Coronary artery (tissue), 2 donors: ENCODE data around the gene PBXIP1.

Experiments used
- DNase-seq: peaks from one replicate; pipeline ENCODE4 v3.0.0-alpha.2; 2017; ENCODE audit warnings: low spot score
- H3K27ac ChIP-seq, 2 donors: fragments of 200-600 bp; sonication (generic); one replicate each; pipeline ENCODE4 v1.5.1; 2016 to 2019
- H3K4me3 ChIP-seq: fragments of 200-600 bp; sonication (generic); 2 replicates; pipeline ENCODE4 v1.5.1; 2016; ENCODE audit warnings: mild to moderate bottlenecking, moderate library complexity
- CTCF ChIP-seq: fragments of 200-600 bp; sonication (generic); IDR thresholded peaks from one replicate; pipeline ENCODE4 v1.5.1; 2019; ENCODE audit warnings: antibody characterized with exemption

Gene PBXIP1

DNA sequence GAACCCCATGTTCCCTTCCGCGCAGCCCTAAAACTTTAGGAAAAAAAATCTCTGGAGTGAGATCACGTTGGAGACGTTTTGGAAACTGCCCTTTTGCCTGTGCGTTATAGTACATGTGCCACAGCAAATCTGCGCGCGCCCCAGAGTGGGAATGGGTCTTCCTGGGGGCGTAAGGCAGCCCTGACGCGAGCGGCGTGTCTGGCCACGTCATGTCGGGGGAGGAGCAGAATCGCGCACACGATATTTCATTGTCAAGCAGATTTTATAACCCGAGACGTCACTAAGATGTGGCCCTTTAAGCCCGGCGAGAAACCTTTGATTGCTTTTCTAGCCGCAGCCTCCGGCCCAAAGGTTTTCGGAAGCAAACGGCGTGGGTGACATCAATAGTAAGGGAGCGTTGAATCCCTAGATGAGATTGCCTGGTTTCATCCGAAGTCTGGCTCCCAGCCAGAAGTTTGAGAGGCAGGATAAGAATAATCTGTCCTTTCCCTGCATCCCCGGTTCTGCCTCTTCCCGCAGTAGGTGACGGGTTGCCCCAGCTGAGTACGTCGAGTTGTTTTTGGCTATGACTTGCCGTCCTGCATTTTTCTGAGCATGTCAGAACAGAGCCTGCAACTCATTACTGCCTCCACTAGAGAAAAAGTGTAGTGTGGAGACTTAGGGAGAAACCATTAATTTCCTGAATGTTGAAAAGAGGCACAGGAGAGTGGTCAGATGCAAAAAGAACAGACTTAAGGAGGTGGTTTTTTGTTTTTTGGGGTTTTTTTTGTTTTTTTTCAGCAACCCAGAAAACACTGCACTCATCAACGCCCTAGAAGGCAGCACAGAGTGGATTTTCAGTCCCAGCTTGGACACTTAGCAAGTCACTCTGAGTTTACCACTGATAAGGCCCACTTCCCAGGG is 18.6 kb downstream of the PBXIP1 start:
- TF ChIP-seq CTCF: no peak
- peak overlapping the region; percentile 78 for H3K4me3 ChIP-seq
- H3K27ac ChIP-seq: peak overlapping the region; percentile 95 to 99
- peak; percentile 95 for DNase-seq

- TF ChIP-seq CTCF: no peak
- peak within 1 kb of the TSS; percentile 95 to 99 for H3K27ac ChIP-seq
- peak within 1 kb of the TSS; percentile 78 for H3K4me3 ChIP-seq
- peak; percentile 98 for DNase-seq
Measured at GRCh38 chr1:154936555-154937084, 19.3 kb downstream of the PBXIP1 start, which contains the start of gene PMVK. Gene PMVK, minus strand, starts transcription at chr1:154936719. Its CDS starts 34 bp downstream, at chr1:154936685.

DNA sequence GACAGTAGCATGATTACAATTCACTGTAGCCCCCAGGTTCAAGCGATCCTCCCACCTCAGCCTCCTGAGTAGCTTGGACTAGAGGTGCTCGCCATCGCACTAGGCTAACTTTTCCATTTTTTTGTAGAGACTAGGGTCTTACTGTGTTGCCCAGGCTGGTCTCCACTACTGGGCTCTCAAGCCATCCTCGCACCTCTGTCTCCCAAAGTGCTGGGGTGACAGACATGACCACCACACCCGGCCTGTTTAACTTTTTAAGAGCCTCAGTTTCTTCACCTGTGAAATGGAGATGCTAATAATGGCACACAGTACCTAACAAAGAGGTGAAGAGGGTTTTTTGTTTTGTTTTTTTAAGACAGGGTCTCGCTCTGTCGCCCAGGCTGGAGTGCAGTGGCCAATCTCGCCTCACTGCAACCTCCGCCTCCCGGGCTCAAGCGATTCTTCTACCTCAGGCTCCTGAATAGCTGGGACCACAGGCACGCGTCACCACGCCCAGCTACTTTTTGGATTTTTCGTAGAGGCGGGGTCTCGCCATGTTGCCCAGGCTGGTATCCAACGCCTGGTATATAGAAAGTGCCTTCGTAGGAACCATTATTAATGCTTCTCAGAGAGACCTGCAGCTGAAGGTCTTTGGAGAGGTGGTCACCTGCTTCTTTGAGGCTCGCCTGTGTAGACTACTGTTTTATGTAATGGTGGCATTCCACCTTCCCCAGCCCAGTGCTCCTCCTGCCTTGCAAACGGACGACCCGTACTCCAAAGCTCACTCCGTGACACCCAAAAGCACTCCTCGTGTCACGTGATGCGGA is 19.9 kb downstream of the PBXIP1 start:
- Histone ChIP-seq H3K4me3 (peak overlapping the region; percentile 78), H3K27ac (peak overlapping the region; percentile 95 to 99)
- no peak for TF ChIP-seq CTCF
- DNase-seq: no peak

DNA sequence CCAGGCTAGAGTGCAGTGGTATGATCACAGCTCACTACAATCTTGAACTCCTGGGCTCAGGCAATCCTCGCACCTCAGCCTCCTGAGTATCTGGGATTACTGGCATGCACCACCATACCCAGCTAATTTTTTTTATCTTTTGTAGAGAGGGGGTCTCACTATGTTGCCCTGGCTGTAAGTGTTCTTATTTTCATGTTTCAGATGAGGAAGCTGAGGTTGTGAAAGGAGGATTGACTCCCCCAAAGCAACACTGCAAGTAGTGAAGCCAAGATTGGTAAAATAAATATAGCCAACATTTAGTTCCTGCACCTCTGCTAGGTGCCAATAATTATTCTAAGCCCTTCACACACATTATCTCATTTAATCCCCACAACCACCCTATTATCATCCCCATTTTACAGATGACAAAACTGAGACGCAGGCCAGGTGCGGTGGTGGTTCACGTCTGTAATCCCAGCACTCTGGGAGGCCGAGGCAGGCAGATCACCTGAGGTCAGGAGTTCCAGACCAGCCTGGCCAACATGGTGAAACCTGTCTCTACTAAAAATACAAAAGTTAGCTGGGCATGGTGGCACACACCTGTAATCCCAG is 21.4 kb downstream of the PBXIP1 start:
- Histone ChIP-seq H3K27ac (no peak overlapping the region), H3K4me3 (no peak overlapping the region)
- no peak for TF ChIP-seq CTCF
- DNase-seq: no peak

DNA sequence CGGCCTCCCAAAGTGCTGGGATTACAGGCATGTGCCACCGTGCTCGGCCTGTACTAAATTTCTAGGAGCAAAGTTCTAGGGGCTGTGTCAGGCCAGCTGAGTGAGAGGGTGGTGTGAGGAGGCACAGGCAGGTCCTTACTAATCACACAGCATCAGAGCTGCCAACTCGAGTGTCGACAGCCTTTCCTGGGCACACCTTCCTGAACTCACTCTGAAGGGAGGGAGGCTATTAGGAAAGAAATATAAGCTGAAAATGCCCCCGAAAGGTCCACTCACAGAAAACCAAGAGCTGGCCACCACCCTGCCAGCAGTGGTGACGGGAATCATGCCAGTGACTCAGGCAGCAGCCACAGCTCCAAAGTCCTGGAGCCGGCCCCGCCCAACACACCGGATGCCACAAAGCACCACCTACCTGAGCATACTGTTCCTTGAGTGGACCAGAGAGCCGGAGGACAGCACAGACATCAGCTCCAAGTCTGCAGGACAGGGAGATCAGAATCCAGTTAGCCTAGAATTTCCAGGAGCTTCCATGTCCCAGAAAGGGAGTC is 23.9 kb downstream of the PBXIP1 start:
- Histone ChIP-seq H3K4me3 (no peak overlapping the region), H3K27ac (no peak overlapping the region)
- no peak for TF ChIP-seq CTCF
- DNase-seq: no peak

DNA sequence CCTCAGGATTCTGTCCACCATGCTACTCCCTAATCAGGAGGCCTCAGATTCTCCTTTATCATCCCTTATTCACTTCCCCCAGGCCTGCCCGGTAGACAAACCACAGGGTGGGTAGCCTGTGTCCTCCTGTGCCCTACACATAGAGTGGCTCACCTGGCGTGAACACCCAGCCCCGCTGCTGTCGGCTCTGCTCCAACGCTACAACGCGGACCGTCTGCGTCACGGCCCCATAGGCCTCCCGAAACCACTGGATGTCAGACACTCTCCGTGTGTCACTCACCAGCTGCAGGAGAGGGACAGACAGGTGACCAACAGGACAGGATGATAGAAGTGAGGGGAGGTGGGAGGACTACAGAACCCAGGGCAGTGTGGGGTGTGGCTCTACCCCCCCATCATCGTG is 29.7 kb downstream of the PBXIP1 start:
- no peak overlapping the region for H3K4me3 ChIP-seq
- no peak for TF ChIP-seq CTCF
- no peak overlapping the region for H3K27ac ChIP-seq
- DNase-seq: no peak
